PC-9 (cell line): ENCODE results near the gene PC. TPM values are rescaled to one million over a fixed set of nuclear protein-coding genes. Genes with fewer than 3 reads are reported as not detected.

Source experiments
- BruUV-seq: library from RNA; stranded (reverse); fragments of 400-500 nt; replicated peaks from 2 replicates; lab custom pipeline; 2021; lab: Mats Ljungman, UMichigan
- CTCF ChIA-PET: fragments of 300-600 bp; sonication (Branson Sonifier 250); formaldehyde crosslinking; loops from one replicate; lab custom pipeline; 2022; ENCODE audit warnings: antibody characterized with exemption; lab: Charles Lee
- POLR2A ChIA-PET: fragments of 300-600 bp; sonication (Branson Sonifier 250); formaldehyde crosslinking; loops from one replicate; lab custom pipeline; 2022; ENCODE audit warnings: antibody characterized with exemption; ENCODE audit not compliant: unreplicated experiment; lab: Charles Lee
- DNase-seq, 2 experiments: peaks; one replicate each; pipeline versions ENCODE4 v3.0.0 to v3.0.0-alpha.2; 2015 to 2022; ENCODE audit warnings: mixed read lengths in 1 of 2
- H2AFZ ChIP-seq: fragments of 200-600 bp; sonication (generic); 2 replicates; pipeline ENCODE4 v1.8.1; 2017; ENCODE audit warnings: antibody characterized with exemption
- H3F3A ChIP-seq: fragments of 200-600 bp; sonication (generic); 2 replicates; pipeline ENCODE4 v1.8.1; 2017; ENCODE audit warnings: antibody characterized with exemption, mild to moderate bottlenecking, low read depth; ENCODE audit not compliant: insufficient read depth
- H3K27ac ChIP-seq: fragments of 200-600 bp; sonication (generic); 2 replicates; pipeline ENCODE4 v1.6.1; 2016; ENCODE audit warnings: mixed run types
- H3K27me3 ChIP-seq: fragments of 200-600 bp; sonication (generic); 2 replicates; pipeline ENCODE4 v1.6.1; 2016; ENCODE audit warnings: low read depth, mixed run types; ENCODE audit not compliant: insufficient read depth
- H3K36me3 ChIP-seq: fragments of 200-600 bp; sonication (generic); 2 replicates; pipeline ENCODE4 v1.6.1; 2016; ENCODE audit warnings: low read depth, mixed run types
- H3K4me1 ChIP-seq: fragments of 200-600 bp; sonication (generic); replicated peaks from 2 replicates; pipeline ENCODE4 v1.6.1; 2016; ENCODE audit warnings: mixed run types; ENCODE audit not compliant: insufficient read depth
- H3K4me2 ChIP-seq: fragments of 200-600 bp; sonication (generic); 2 replicates; pipeline ENCODE4 v1.6.1; 2017; ENCODE audit warnings: mixed run types
- H3K4me3 ChIP-seq: fragments of 200-600 bp; sonication (generic); 2 replicates; pipeline ENCODE4 v1.6.1; 2016; ENCODE audit warnings: mixed run types
- H3K79me2 ChIP-seq: fragments of 200-600 bp; sonication (generic); 2 replicates; pipeline ENCODE4 v1.6.1; 2017; ENCODE audit warnings: low read depth, mixed run types
- H3K9me2 ChIP-seq: fragments of 200-600 bp; sonication (generic); 2 replicates; pipeline ENCODE4 v1.8.1; 2017; ENCODE audit warnings: mild to moderate bottlenecking; ENCODE audit not compliant: insufficient read depth
- H3K9me3 ChIP-seq: fragments of 200-600 bp; sonication (generic); 2 replicates; pipeline ENCODE4 v1.8.1; 2016; ENCODE audit warnings: low read depth; ENCODE audit not compliant: insufficient read depth
- H4K20me1 ChIP-seq: fragments of 200-600 bp; sonication (generic); 2 replicates; pipeline ENCODE4 v1.8.1; 2017; ENCODE audit not compliant: insufficient read depth
- CTCF ChIP-seq: fragments of 200-600 bp; sonication (generic); conservative IDR thresholded peaks from 2 replicates; pipeline ENCODE4 v1.6.1; 2017; ENCODE audit warnings: mixed run types, antibody characterized with exemption, mild to moderate bottlenecking, moderate library complexity
- EZH2 ChIP-seq: fragments of 200-600 bp; sonication (generic); IDR thresholded peaks from 2 replicates; pipeline ENCODE4 v1.8.0; 2017; ENCODE audit warnings: antibody characterized with exemption, low read depth
- intact Hi-C: fragments of 100-400 bp; cut with micrococcal nuclease; formaldehyde crosslinking; loops from one replicate; pipeline ENCODE4 v1.10.0; 2022; ENCODE audit not compliant: unreplicated experiment
- total RNA-seq: library from RNA; stranded (reverse); gene quantifications from 2 replicates; pipeline ENCODE4 v1.2.3, GENCODE V29; 2021

Gene PC
- total RNA-seq, 1 experiment from 2014 or later = 38.9 TPM

GRCh38 chr11:66862559-66863037, 95.6 kb downstream of the PC start:
- no TSS peak for BruUV-seq
- Histone ChIP-seq H2AFZ (no peak overlapping the region), H3K4me1 (0 out of 2 replicates have a peak, but pooled peaks cover 2% of the 10 kb centered on the region), H3K27ac (no peak overlapping the region), H3K79me2 (0 out of 2 replicates have a peak, but pooled peaks cover 2% of the 10 kb centered on the region), H3K9me2 (no peaks in the 10 kb centered on the region), H3F3A (peaks cover 4% of the 10 kb centered on the region; the same call in 1 of the 2 replicates), H3K36me3 (no peaks in the 10 kb centered on the region), H3K4me2 (no peak overlapping the region), H3K27me3 (no peaks in the 10 kb centered on the region), H3K4me3 (no peak overlapping the region), H4K20me1 (no peaks in the 10 kb centered on the region), H3K9me3 (no peaks in the 10 kb centered on the region)
- CTCF ChIA-PET = no interaction called here
- DNase-seq = no peak
- TF ChIP-seq CTCF (no peak), EZH2 (no peak)
- intact Hi-C loops = no loop called here
- POLR2A ChIA-PET = no interaction called here

GRCh38 chr11:66861774-66862558, 96.2 kb downstream of the PC start:
- CTCF ChIA-PET = no interaction called here
- no TSS peak for BruUV-seq
- TF ChIP-seq CTCF = no peak
- no peak for TF ChIP-seq EZH2
- H3K27me3 ChIP-seq = no peaks in the 10 kb centered on the region
- H2AFZ ChIP-seq = no peak overlapping the region
- 0 out of 2 replicates have a peak, but pooled peaks cover 5% of the 10 kb centered on the region for H3K79me2 ChIP-seq
- H3K4me1 ChIP-seq = 0 out of 2 replicates have a peak, but pooled peaks cover 3% of the 10 kb centered on the region
- POLR2A ChIA-PET = no interaction called here
- peaks cover 6% of the 10 kb centered on the region; the same call in 1 of the 2 replicates for H3F3A ChIP-seq
- H3K36me3 ChIP-seq = no peaks in the 10 kb centered on the region
- H3K4me2 ChIP-seq = no peak overlapping the region
- intact Hi-C loops = no loop called here
- no peaks in the 10 kb centered on the region for H3K9me3 ChIP-seq
- no peak overlapping the region for H3K4me3 ChIP-seq
- no peak overlapping the region for H3K27ac ChIP-seq
- H4K20me1 ChIP-seq = no peaks in the 10 kb centered on the region
- no peaks in the 10 kb centered on the region for H3K9me2 ChIP-seq
- DNase-seq = no peak

GRCh38 chr11:66861038-66861773, 97.0 kb downstream of the PC start:
- H3K79me2 ChIP-seq = 0 out of 2 replicates have a peak, but pooled peaks cover 5% of the 10 kb centered on the region
- H3K4me2 ChIP-seq = no peak overlapping the region
- DNase-seq = no peak
- no peak overlapping the region for H3K27ac ChIP-seq
- H3K4me3 ChIP-seq = no peak overlapping the region
- BruUV-seq = no TSS peak
- ChIA-PET CTCF (no interaction called here), POLR2A (no interaction called here)
- no peak for TF ChIP-seq CTCF
- no peak for TF ChIP-seq EZH2
- intact Hi-C loops = no loop called here
- H4K20me1 ChIP-seq = no peaks in the 10 kb centered on the region
- no peaks in the 10 kb centered on the region for H3K36me3 ChIP-seq
- H3K27me3 ChIP-seq = no peaks in the 10 kb centered on the region
- no peaks in the 10 kb centered on the region for H3K9me2 ChIP-seq
- peaks cover 9% of the 10 kb centered on the region; the same call in 1 of the 2 replicates for H3F3A ChIP-seq
- H3K4me1 ChIP-seq = 0 out of 2 replicates have a peak, but pooled peaks cover 3% of the 10 kb centered on the region
- no peaks in the 10 kb centered on the region for H3K9me3 ChIP-seq
- H2AFZ ChIP-seq = no peak overlapping the region
